OCI-LY7 (cell line): Measurements from ENCODE around the gene ZMYND11. TPM values are rescaled to one million over a fixed set of nuclear protein-coding genes. Genes with fewer than 3 reads are reported as not detected.
"Not testable (repeated sequence)": the region's sequence is repeated elsewhere in the genome, so short reads cannot be mapped to it uniquely, and the experiment has no call there.

ENCODE experiments used
- BruUV-seq: library from RNA; stranded (reverse); fragments of 400-500 nt; replicated peaks from 2 replicates; lab custom pipeline; 2021; lab: Mats Ljungman, UMichigan
- CTCF ChIA-PET: fragments of 300-600 bp; sonication (Branson Sonifier 250); formaldehyde crosslinking; loops from one replicate; lab custom pipeline; 2022; ENCODE audit warnings: antibody characterized with exemption; ENCODE audit not compliant: unreplicated experiment; lab: Charles Lee
- POLR2A ChIA-PET: fragments of 300-600 bp; sonication (Branson Sonifier 250); formaldehyde crosslinking; loops from one replicate; lab custom pipeline; 2022; ENCODE audit warnings: antibody characterized with exemption; lab: Charles Lee
- DNase-seq: peaks from one replicate; pipeline ENCODE4 v3.0.0-alpha.2; 2015; ENCODE audit warnings: low spot score
- H2AFZ ChIP-seq: fragments of 200-600 bp; sonication (generic), shearing (Covaris generic); 2 replicates; pipeline ENCODE4 v1.6.1; 2014; ENCODE audit warnings: mild to moderate bottlenecking, antibody characterized with exemption, low read length, moderate library complexity
- H3K27ac ChIP-seq: fragments of 200-600 bp; sonication (generic); 2 replicates; pipeline ENCODE4 v1.5.1; 2014; ENCODE audit warnings: mixed run types, low read depth, mild to moderate bottlenecking, moderate library complexity, low read length, inconsistent platforms; ENCODE audit not compliant: poor library complexity, severe bottlenecking
- H3K36me3 ChIP-seq: fragments of 200-600 bp; sonication (generic); 2 replicates; pipeline ENCODE4 v1.6.1; 2014; ENCODE audit warnings: mild to moderate bottlenecking, antibody characterized with exemption, low read length, moderate library complexity, mixed read lengths; ENCODE audit not compliant: insufficient read depth
- H3K4me1 ChIP-seq: fragments of 200-600 bp; sonication (generic); 2 replicates; pipeline ENCODE4 v1.5.1; 2014; ENCODE audit warnings: mild to moderate bottlenecking, low read length; ENCODE audit not compliant: insufficient read depth, poor library complexity, severe bottlenecking
- H3K4me2 ChIP-seq: fragments of 200-600 bp; sonication (generic); 2 replicates; pipeline ENCODE4 v1.6.1; 2014; ENCODE audit warnings: mild to moderate bottlenecking, low read length
- H3K4me3 ChIP-seq: fragments of 200-600 bp; sonication (generic); 2 replicates; pipeline ENCODE4 v1.5.1; 2014; ENCODE audit warnings: mild to moderate bottlenecking, low read depth, low read length; ENCODE audit not compliant: poor library complexity, severe bottlenecking
- H3K79me2 ChIP-seq: fragments of 200-600 bp; sonication (generic); 2 replicates; pipeline ENCODE4 v1.6.1; 2016; ENCODE audit warnings: low read depth, mild to moderate bottlenecking, low read length, moderate library complexity, mixed read lengths; ENCODE audit not compliant: insufficient read depth
- H3K9me2 ChIP-seq: fragments of 200-600 bp; sonication (generic); 2 replicates; pipeline ENCODE4 v1.6.1; 2016; ENCODE audit warnings: mild to moderate bottlenecking, low read length, mixed read lengths; ENCODE audit not compliant: insufficient read depth
- H3K9me3 ChIP-seq: fragments of 200-600 bp; sonication (generic); 2 replicates; pipeline ENCODE4 v1.6.1; 2014; ENCODE audit warnings: mild to moderate bottlenecking, mixed run types, low read length, mixed read lengths
- H4K20me1 ChIP-seq: fragments of 200-600 bp; sonication (generic); 2 replicates; pipeline ENCODE4 v1.6.1; 2014; ENCODE audit warnings: mild to moderate bottlenecking, antibody characterized with exemption, low read length, moderate library complexity, mixed read lengths; ENCODE audit not compliant: insufficient read depth
- EZH2phosphoT487 ChIP-seq: fragments of 200-600 bp; sonication (generic); IDR thresholded peaks from 2 replicates; pipeline ENCODE4 v1.6.1; 2018; ENCODE audit warnings: low read depth, borderline replicate concordance, mild to moderate bottlenecking, mixed run types, antibody characterized with exemption, low read length, moderate library complexity, mixed read lengths
- intact Hi-C: fragments of 100-400 bp; cut with micrococcal nuclease; formaldehyde crosslinking; loops from one replicate; pipeline ENCODE4 v1.10.0; 2022; ENCODE audit not compliant: unreplicated experiment
- total RNA-seq, 2 experiments: library from RNA; depleted of rRNA in 1 of 2; stranded (reverse); fragments of >200 nt in 1 of 2; shearing (Covaris generic) in 1 of 2; gene quantifications; 2 replicates each; pipeline ENCODE4 v1.2.3, GENCODE V29; 2014 to 2022
- TF ChIP-seq, protein P1 (sequence below): fragments of 200-600 bp; sonication (generic); conservative IDR thresholded peaks from 2 replicates; pipeline ENCODE4 v1.5.1; 2014; ENCODE audit warnings: mild to moderate bottlenecking, antibody characterized with exemption, low read length, moderate library complexity, mixed read lengths

ZMYND11 gene
- total RNA-seq, 2 experiments from 2014 or later, result 4.0 to 5.5 TPM

DNA sequence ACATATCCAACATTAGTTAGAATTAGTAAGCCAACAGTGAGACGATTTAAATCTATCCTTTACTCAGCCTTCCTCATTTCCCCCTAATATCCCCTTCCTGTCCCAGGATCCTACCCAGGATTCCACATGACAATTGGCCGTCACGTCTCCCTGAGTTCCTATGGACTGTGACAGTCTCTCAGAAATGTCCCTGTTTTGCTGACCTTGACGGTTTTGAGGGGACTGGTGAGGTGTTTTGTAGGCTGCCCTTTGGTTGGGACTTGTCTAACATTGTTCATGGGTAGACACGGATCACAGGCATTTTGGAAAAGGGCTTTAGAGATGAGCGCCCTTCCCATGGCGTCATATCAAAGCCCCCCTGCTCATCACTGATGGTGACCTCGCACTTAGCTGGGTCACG, 162.8 kb downstream of the ZMYND11 start:
- Histone ChIP-seq H3K79me2 (no peaks in the 10 kb centered on the region), H3K4me2 (no peak overlapping the region), H2AFZ (no peak overlapping the region), H3K4me3 (no peak overlapping the region), H4K20me1 (no peaks in the 10 kb centered on the region), H3K36me3 (peaks cover 19% of the 10 kb centered on the region), H3K4me1 (peaks cover 82% of the 10 kb centered on the region), H3K27ac (no peak overlapping the region), H3K9me2 (no peaks in the 10 kb centered on the region), H3K9me3 (no peaks in the 10 kb centered on the region)
- no TSS peak for BruUV-seq
- intact Hi-C loops, result no loop called here
- no peak for DNase-seq
- POLR2A ChIA-PET, result interaction anchor here (1.1 kb wide), 1 partner anchor 8 kb away, joined by 4 read pairs; no protein-coding TSS in a partner anchor
- CTCF ChIA-PET, result no interaction called here
- no peak for TF ChIP-seq EZH2phosphoT487
- TF ChIP-seq, protein P1, sequence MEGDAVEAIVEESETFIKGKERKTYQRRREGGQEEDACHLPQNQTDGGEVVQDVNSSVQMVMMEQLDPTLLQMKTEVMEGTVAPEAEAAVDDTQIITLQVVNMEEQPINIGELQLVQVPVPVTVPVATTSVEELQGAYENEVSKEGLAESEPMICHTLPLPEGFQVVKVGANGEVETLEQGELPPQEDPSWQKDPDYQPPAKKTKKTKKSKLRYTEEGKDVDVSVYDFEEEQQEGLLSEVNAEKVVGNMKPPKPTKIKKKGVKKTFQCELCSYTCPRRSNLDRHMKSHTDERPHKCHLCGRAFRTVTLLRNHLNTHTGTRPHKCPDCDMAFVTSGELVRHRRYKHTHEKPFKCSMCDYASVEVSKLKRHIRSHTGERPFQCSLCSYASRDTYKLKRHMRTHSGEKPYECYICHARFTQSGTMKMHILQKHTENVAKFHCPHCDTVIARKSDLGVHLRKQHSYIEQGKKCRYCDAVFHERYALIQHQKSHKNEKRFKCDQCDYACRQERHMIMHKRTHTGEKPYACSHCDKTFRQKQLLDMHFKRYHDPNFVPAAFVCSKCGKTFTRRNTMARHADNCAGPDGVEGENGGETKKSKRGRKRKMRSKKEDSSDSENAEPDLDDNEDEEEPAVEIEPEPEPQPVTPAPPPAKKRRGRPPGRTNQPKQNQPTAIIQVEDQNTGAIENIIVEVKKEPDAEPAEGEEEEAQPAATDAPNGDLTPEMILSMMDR, result no peak

DNA sequence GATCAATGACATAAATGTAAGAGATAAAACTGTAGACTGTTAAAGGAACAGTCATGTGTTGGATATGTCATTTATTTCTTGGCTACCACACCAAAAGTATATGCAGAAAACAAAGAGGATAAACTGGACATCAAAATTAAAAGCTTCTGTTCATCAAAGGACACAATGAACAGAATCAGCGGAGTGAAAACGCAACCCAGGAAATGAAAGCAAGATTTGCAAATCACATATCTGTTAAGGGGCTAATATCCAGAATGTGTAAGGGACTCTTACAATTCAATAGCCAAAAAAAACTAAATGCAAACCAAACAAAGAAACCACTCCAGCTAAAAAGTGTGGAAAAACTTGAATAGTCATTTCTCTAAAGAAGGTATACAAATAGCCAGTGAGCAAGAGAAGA, 164.3 kb downstream of the ZMYND11 start:
- Histone ChIP-seq H3K4me3 (peak overlapping the region; percentile 33), H2AFZ (peak overlapping the region; percentile 51; the same call in 1 of the 2 replicates), H4K20me1 (no peaks in the 10 kb centered on the region), H3K27ac (peak overlapping the region; percentile 84), H3K4me1 (peaks cover 76% of the 10 kb centered on the region), H3K9me2 (no peaks in the 10 kb centered on the region), H3K9me3 (no peaks in the 10 kb centered on the region), H3K36me3 (peaks cover 20% of the 10 kb centered on the region), H3K79me2 (no peaks in the 10 kb centered on the region), H3K4me2 (peak overlapping the region; percentile 68)
- BruUV-seq, result no TSS peak
- intact Hi-C loops, result no loop called here
- DNase-seq, result peak; percentile 52
- CTCF ChIA-PET, result no interaction called here
- TF ChIP-seq, protein P1, result no peak
- no peak for TF ChIP-seq EZH2phosphoT487
- POLR2A ChIA-PET, result interaction anchor here (0.8 to 1.1 kb wide), 2 partner anchors 19 to 29 kb away, joined by 4 to 5 read pairs; no protein-coding TSS in a partner anchor

DNA sequence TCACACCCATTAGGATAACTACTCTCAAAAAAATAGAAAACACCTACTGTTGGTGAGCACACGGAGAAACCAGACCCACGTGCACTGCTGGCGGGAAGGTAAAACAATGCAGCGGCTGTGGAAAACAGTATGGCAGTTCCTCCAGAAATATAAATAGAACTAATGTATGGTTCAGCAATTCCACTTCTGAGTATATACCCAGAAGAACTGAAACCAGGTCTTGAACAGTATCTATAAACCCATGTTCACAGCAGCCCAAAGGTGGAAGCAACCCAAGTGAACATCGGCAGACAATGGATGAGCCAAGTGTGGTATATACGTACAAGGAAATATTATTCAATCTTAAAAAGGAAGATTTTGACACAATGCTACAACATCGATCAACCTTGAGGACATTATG, 164.7 kb downstream of the ZMYND11 start:
- no peaks in the 10 kb centered on the region for H3K79me2 ChIP-seq
- peak overlapping the region; percentile 84 for H3K27ac ChIP-seq
- no TSS peak for BruUV-seq
- intact Hi-C loops, result no loop called here
- TF ChIP-seq EZH2phosphoT487, result no peak
- TF ChIP-seq, protein P1, result no peak
- H3K4me1 ChIP-seq, result peaks cover 76% of the 10 kb centered on the region
- H3K4me3 ChIP-seq, result peak overlapping the region; percentile 33
- no peaks in the 10 kb centered on the region for H3K9me2 ChIP-seq
- H3K36me3 ChIP-seq, result peaks cover 20% of the 10 kb centered on the region
- H3K9me3 ChIP-seq, result no peaks in the 10 kb centered on the region
- no peaks in the 10 kb centered on the region for H4K20me1 ChIP-seq
- H2AFZ ChIP-seq, result peak overlapping the region; percentile 51; the same call in 1 of the 2 replicates
- POLR2A ChIA-PET, result interaction anchor here (0.8 to 1.1 kb wide), 2 partner anchors 19 to 28 kb away, joined by 4 to 5 read pairs; no protein-coding TSS in a partner anchor
- H3K4me2 ChIP-seq, result peak overlapping the region; percentile 68
- peak; percentile 73 for DNase-seq
- CTCF ChIA-PET, result no interaction called here

DNA sequence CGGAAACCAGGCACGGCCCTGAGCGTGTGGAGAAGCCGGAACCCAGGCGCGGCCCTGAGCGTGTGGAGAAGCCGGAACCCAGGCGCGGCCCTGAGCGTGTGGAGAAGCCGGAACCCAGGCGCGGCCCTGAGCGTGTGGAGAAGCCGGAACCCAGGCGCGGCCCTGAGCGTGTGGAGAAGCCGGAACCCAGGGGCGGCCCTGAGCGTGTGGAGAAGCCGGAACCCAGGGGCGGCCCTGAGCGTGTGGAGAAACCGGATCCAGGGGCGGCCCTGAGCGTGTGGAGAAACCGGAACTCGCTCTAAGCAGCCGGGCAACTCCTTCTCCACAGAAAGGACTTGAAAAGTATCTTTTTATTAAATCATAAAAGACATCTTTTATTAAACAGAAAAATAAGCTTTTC, 165.3 kb downstream of the ZMYND11 start:
- H3K79me2 ChIP-seq, POLR2A ChIA-PET, BruUV-seq, H3K9me2 ChIP-seq, H3K4me3 ChIP-seq, H4K20me1 ChIP-seq, DNase-seq, H3K9me3 ChIP-seq, intact Hi-C loops, CTCF ChIA-PET, H2AFZ ChIP-seq: not testable (repeated sequence)
- H3K4me2 ChIP-seq, result peak overlapping the region; percentile 68
- H3K4me1 ChIP-seq, result peaks cover 77% of the 10 kb centered on the region
- H3K27ac ChIP-seq, result peak overlapping the region; percentile 84
- peaks cover 20% of the 10 kb centered on the region for H3K36me3 ChIP-seq
